Vagina (tissue), 2 donors: ENCODE measurements around the gene PTCD3. TPM values are rescaled to one million over a fixed set of nuclear protein-coding genes. Genes with fewer than 3 reads are reported as not detected.

Source experiments
- DNase-seq, 2 donors: peaks; one replicate each; pipeline ENCODE4 v3.0.0-alpha.2; 2017; ENCODE audit errors: extremely low spot score in 2 of 2
- H3K27ac ChIP-seq: fragments of 200-600 bp; sonication (generic); one replicate; pipeline ENCODE4 v1.5.1; 2019
- H3K27me3 ChIP-seq: fragments of 200-600 bp; sonication (generic); one replicate; pipeline ENCODE4 v1.5.1; 2019
- H3K36me3 ChIP-seq, 2 donors: fragments of 200-600 bp; sonication (generic); one replicate each; pipeline ENCODE4 v1.5.1; 2017 to 2019
- H3K4me1 ChIP-seq: fragments of 200-600 bp; sonication (generic); one replicate; pipeline ENCODE4 v1.5.1; 2019
- H3K4me3 ChIP-seq, 2 donors: fragments of 200-600 bp; sonication (generic); 1 replicate in 1 of 2; 2 replicates in 1 of 2; pipeline ENCODE4 v1.5.1; 2016 to 2019
- H3K9me3 ChIP-seq: fragments of 200-600 bp; sonication (generic); one replicate; pipeline ENCODE4 v1.5.1; 2019
- CTCF ChIP-seq, 3 experiments: fragments of 450-650 bp in 2 of 3; fragments of 200-600 bp in 1 of 3; sonication (generic) in 1 of 3; IDR thresholded peaks; one replicate each; pipeline ENCODE4 v1.5.1; 2017 to 2019; ENCODE audit warnings: antibody characterized with exemption in 3 of 3, mild to moderate bottlenecking in 2 of 3, moderate library complexity in 2 of 3
- POLR2A ChIP-seq, 2 donors: fragments of 450-650 bp; IDR thresholded peaks; one replicate each; pipeline ENCODE4 v1.6.1; 2017; ENCODE audit warnings: antibody characterized with exemption in 2 of 2, mild to moderate bottlenecking in 2 of 2, moderate library complexity in 2 of 2
- POLR2AphosphoS5 ChIP-seq, 2 donors: sonication (generic); formaldehyde crosslinking; IDR thresholded peaks; one replicate each; pipeline ENCODE4 v1.9.0; 2017; ENCODE audit warnings: antibody characterized with exemption in 2 of 2, mild to moderate bottlenecking in 2 of 2, low read depth in 1 of 2; ENCODE audit not compliant: insufficient read depth in 1 of 2
- intact Hi-C: fragments of 100-400 bp; cut with DNase I; formaldehyde crosslinking; loops from one replicate; pipeline ENCODE4 v1.15.1; 2023
- total RNA-seq: library from RNA; depleted of rRNA; stranded (reverse); fragments of >200 nt; gene quantifications from one replicate; pipeline ENCODE4 v1.2.3, GENCODE V29; 2016

PTCD3 gene
- total RNA-seq, 1 donor from 2014 or later, result 61.6 TPM

DNA sequence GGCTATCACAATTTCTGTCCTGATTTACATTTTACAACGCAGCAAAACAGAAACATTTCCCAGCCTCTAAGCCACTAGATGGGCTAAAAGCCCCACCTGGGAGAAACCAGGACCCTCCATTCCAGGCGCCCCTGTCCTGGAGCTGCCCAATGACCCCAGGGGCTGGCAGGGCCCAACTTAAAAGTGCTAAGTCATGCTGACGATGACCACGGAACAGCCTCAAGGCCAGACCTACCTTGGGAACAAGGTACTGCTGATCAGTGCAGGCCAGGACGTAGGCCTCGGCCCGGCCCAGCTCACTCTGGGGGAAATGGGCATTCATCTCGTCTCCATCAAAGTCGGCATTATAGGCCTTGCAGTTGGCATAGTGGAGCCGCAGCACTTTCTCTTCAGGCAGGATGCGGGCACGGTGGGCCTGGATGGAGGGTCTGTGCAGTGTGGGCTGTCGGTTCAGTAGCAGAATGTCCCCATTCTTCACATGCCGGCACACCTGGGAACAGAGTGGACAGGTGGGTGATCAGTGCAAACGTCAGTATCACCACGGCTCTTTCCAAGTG lies 36.2 kb upstream of the PTCD3 start:
- H3K27ac ChIP-seq, result no peak overlapping the region
- H3K27me3 ChIP-seq, result no peaks in the 10 kb centered on the region
- TF ChIP-seq POLR2AphosphoS5 (IDR thresholded peaks at IDR 0.05; ENCODE audit: insufficient read depth in 1 of 2, low read depth in 1 of 2), result no peak
- no peak for TF ChIP-seq CTCF (IDR thresholded peaks at IDR 0.05)
- TF ChIP-seq POLR2A (IDR thresholded peaks at IDR 0.05), result no peak
- no peak for DNase-seq
- no peaks in the 10 kb centered on the region for H3K9me3 ChIP-seq
- intact Hi-C loops, result loop anchor here (5.0 to 10.0 kb wide), 3 partner anchors 75 to 243 kb away; partner anchors contain the start of gene ST3GAL5
- peaks cover 16% of the 10 kb centered on the region for H3K4me1 ChIP-seq
- peaks cover 0 to 32% of the 10 kb centered on the region in 2 donors for H3K36me3 ChIP-seq
- no peak overlapping the region for H3K4me3 ChIP-seq

GRCh38 chr2:86070868-86071267 lies 35.2 kb upstream of the PTCD3 start:
- Histone ChIP-seq H3K27me3 (no peaks in the 10 kb centered on the region), H3K27ac (no peak overlapping the region), H3K4me3 (no peak overlapping the region), H3K9me3 (no peaks in the 10 kb centered on the region), H3K36me3 (peaks cover 0 to 32% of the 10 kb centered on the region in 2 donors), H3K4me1 (peaks cover 14% of the 10 kb centered on the region)
- no peak for DNase-seq
- intact Hi-C loops, result loop anchor here (5.0 to 10.0 kb wide), 3 partner anchors 76 to 244 kb away; partner anchors contain the start of gene ST3GAL5
- TF ChIP-seq POLR2AphosphoS5 (IDR thresholded peaks at IDR 0.05; ENCODE audit: insufficient read depth in 1 of 2, low read depth in 1 of 2) (no peak), CTCF (IDR thresholded peaks at IDR 0.05) (no peak), POLR2A (IDR thresholded peaks at IDR 0.05) (no peak)

GRCh38 chr2:86072271-86072858 lies 33.7 kb upstream of the PTCD3 start:
- intact Hi-C loops, result loop anchor here (5.0 to 10.0 kb wide), 3 partner anchors 78 to 245 kb away; partner anchors contain the start of gene ST3GAL5
- H3K9me3 ChIP-seq, result no peaks in the 10 kb centered on the region
- H3K27me3 ChIP-seq, result no peaks in the 10 kb centered on the region
- DNase-seq, result no peak
- peaks cover 0 to 32% of the 10 kb centered on the region in 2 donors for H3K36me3 ChIP-seq
- TF ChIP-seq POLR2AphosphoS5 (IDR thresholded peaks at IDR 0.05; ENCODE audit: insufficient read depth in 1 of 2, low read depth in 1 of 2) (peak; percentile 66 to 71), CTCF (IDR thresholded peaks at IDR 0.05) (no peak)
- peak overlapping the region; percentile 42 for H3K27ac ChIP-seq
- H3K4me1 ChIP-seq, result peaks cover 11% of the 10 kb centered on the region
- H3K4me3 ChIP-seq, result no peak overlapping the region

DNA sequence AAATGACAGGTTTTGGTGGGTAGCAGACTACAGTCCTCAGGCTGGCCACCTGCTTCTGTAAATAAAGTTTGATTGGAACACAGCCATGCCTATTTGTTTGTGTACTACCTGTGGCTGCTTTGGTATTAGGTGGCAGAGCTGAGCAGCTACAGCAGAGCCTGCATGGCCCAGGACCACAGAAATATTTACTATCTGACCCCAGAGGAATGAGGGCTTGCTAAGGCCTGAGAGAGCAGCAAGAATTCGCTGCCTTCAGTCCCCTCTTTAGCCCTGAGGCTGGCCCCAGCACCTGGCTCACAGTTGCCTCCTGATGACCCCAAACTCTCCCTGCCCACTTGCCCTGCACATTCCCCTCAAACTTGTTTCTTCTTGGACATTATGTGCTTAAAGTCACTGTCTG lies 32.8 kb upstream of the PTCD3 start:
- intact Hi-C loops, result loop anchor here (5.0 to 10.0 kb wide), 3 partner anchors 78 to 246 kb away; partner anchors contain the start of gene ST3GAL5
- Histone ChIP-seq H3K4me1 (peaks cover 11% of the 10 kb centered on the region), H3K36me3 (peaks cover 0 to 32% of the 10 kb centered on the region in 2 donors), H3K4me3 (no peak overlapping the region), H3K27ac (peak overlapping the region; percentile 27), H3K27me3 (no peaks in the 10 kb centered on the region), H3K9me3 (no peaks in the 10 kb centered on the region)
- TF ChIP-seq POLR2AphosphoS5 (IDR thresholded peaks at IDR 0.05; ENCODE audit: insufficient read depth in 1 of 2, low read depth in 1 of 2) (no peak), CTCF (IDR thresholded peaks at IDR 0.05) (no peak), POLR2A (IDR thresholded peaks at IDR 0.05) (no peak)
- DNase-seq, result no peak

DNA sequence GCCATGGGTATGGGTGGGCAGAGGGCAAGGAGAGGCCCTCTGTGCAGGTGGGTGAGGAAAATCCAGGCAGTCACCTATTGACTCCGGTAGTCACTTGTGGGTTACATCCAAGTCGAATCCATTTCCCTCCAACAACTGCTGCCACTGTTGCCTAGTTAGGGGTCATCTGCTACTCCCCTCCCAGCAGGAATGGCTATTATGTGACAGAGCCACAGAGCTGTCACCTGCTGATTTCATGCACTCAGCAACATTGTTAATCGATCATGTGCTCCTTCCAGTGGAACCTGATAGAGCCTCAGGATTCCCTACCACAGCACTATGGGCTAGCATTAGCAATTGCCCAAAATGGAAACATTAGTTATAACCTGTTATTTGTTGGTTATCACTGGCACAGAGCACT lies 31.8 kb upstream of the PTCD3 start:
- Histone ChIP-seq H3K9me3 (no peaks in the 10 kb centered on the region), H3K36me3 (peaks cover 0 to 25% of the 10 kb centered on the region in 2 donors), H3K27ac (no peak overlapping the region), H3K27me3 (no peaks in the 10 kb centered on the region), H3K4me3 (no peak overlapping the region), H3K4me1 (peaks cover 11% of the 10 kb centered on the region)
- DNase-seq, result no peak
- TF ChIP-seq CTCF (IDR thresholded peaks at IDR 0.05) (no peak), POLR2A (IDR thresholded peaks at IDR 0.05) (no peak), POLR2AphosphoS5 (IDR thresholded peaks at IDR 0.05; ENCODE audit: insufficient read depth in 1 of 2, low read depth in 1 of 2) (no peak)
- intact Hi-C loops, result loop anchor here (5.0 to 10.0 kb wide), 3 partner anchors 79 to 247 kb away; partner anchors contain the start of gene ST3GAL5
